Stimulated activated CD8-positive, alpha-beta memory T cell treated with anti-CD3 and anti-CD28 coated beads, Interleukin-12 subunit alpha, Interleukin-12 subunit beta, amount 100 ng/mL, for 1 hour (primary cell): ENCODE results near the gene SEBOX.

Source experiments
- DNase-seq: peaks from one replicate; pipeline ENCODE4 v3.0.0-alpha.2; 2020; ENCODE audit warnings: low read depth

Gene SEBOX, protein sequence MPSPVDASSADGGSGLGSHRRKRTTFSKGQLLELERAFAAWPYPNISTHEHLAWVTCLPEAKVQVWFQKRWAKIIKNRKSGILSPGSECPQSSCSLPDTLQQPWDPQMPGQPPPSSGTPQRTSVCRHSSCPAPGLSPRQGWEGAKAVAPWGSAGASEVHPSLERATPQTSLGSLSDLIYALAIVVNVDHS

DNA sequence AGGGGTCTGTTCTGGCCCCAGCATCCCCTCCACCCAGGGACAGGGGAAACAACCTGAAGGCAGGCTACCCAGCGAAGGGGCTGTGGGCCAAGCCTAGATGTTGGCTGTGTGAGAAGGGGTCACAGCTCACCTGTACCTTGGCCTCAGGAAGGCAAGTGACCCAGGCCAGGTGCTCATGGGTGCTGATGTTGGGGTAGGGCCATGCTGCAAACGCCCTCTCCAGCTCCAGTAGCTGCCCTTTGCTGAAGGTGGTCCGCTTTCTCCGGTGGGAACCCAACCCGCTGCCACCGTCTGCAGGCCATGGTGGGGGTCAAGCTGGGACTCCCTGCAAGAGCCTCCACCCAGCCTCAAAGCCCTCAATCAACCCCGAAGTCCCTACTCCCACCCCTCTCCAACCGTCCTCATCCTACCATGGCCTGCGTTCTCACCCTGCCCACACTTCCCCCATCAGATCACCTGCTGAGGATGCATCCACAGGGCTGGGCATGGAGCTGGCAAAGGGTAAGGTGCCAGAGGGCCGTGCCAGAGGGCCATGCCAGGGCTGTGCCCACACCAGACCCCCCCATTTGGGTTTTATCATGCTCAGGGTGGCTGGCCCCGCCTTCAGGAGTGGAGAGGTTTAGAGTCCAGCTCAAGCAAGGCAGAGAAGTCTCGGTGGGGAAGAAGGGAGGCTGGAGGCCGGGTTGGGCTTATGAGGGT, at the start of gene SEBOX:
Gene SEBOX (minus strand): TSS at position 535 of the 699 bp plus-strand sequence. CDS start 48 bp downstream, at position 487.
- DNase-seq, result no peak

DNA sequence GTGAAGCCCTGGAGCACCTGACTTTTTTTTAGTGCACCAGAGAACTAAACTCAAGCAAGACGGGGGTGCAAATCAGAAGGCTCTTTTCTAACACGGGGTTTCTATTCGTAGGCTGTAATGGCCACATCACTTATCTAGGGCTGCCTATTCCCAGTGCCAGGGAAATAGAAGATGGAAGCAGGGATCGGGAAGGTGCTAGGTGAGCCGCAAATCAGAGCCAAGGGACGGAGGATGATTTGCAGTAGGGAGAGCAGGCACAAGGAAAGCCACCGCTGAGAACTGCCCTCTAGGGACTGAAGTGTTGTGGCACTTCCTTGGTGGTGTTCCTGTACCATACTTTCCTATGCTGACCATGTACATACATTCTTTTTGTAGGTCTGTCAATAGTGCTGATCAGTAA, 48.8 kb upstream of the SEBOX start:
- DNase-seq, result no peak

DNA sequence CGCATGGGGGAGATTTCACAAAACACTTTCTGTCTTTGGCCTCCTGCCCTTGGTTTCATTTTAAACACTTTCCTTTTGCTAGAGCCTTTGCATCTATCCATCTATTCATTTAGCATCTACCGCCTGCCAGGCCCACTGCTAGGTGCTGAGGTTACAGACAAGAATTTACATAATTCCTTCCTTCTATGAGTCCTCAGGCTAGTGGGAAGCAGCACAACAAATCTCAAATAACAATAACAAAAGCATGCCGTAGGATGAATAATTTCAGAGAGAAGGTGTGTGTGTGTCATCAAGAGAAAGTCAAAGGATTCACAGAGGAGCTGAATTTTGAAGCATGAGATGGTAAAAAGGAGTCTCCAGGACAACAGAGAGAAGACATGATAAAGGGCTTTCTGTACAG, 47.1 kb upstream of the SEBOX start:
- no peak for DNase-seq

DNA sequence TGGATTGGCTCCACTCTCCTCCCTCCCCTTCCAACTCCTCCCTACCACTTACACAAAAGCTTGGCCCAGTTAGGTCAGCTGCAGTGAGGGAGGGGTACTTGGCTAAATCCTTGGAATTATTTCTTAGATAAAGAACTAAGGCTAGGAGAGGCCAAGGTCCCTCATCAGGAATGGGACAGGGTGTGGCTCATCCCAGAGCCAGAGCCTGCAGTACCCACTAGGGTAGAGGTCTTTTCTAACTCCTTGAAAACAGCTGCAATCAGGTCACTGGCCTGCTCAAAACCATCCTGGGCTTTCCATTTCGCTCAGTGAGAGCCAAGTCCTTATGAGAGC, 42.9 kb upstream of the SEBOX start:
- DNase-seq, result no peak

DNA sequence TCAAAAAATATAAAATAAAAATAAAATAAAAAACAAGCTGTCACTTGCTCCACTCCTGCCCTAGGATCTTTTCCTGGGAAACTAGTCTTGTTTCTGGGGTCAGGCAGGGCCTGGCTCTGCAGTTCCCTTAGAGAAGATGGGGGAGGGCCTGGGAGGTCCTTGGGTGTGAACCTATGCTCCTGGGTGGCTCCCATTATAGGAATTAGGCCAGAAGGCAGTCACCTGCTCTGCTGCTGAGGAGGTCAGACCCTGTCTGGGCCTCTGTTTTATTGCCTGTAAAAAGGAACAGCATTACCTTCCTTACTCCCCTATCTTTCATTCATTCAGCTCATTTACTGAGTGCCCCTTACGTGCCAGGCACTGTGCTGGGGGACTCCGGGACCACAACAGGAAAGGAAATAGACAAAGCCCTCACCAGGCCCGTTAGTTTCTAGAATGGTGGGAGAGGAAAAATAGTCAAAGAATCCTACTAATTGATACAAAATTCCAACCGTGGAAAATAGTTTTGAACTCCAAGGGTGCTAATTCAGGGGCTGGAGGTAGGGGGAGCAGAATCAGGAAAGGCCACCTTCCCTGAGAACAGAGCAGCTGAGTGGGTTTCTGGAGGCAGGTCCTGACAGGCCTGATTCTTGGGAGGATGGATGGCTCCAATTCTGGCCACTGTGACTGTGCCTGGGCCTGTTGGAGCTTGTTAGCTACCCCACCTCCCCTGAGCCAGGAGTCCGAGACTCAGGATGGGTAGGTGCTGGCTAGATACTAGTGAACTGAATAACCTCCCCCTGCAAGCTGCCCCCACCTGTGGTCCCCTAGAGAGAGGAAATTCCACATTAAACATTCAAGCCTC, 42.4 kb upstream of the SEBOX start:
- no peak for DNase-seq

DNA sequence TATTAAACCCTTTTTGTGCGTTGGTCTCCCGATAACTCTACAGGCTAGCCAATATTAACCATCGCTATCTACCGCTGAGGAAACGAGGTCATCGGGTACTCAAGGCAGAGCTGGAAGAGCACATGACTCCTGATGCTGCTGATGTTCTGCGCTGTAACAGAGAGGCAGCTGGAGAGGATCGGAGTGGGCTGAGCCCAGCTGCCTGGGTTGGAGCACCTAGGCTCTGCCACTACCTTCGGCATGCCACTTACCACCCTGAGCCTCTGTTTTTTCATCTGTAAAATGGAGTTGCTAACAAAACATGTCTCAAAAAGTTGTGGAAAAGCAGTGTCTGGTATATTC, 41.4 kb upstream of the SEBOX start:
- DNase-seq, result no peak

DNA sequence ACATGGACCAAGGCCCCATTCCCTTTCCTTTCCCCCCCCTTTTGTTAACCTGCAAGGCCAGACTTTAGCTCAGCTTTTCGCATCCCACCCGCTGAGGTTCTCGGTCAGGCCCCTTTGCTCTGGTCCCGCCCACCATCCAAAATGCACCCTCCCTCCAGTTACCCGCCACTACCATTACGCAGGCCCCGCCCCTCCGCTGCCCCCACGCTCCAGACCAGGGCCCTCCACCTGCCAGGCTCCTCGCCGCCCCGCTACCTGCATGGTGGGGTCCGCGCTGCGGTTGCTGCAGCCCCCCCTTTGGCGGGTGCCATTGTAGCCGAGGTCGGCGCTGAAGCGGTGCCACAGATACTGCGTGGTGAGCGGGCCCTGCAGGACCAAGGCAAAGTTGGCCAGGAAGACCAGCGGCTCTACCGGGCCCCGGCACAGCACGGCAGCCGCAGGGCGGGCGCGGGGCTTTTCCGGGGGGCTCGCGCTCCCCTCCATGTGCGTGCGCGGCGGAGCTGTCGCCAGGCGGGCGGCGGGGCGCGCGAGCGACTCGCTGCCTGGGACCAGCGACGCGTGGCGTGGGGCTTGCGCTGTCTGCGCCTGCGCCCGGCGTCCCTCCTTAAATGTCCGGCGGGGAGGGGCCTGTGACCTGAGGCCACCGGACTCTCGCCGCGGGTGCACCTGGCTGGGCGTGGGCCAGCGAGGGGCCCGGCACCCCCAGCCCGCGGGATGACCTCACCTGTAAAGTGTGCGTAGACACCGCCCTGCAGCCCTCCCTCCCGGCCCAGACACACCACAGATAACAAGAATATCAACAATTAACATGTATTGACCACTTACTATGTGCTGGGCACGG, 40.9 kb upstream of the SEBOX start, which contains the start of gene SLC46A1:
Gene SLC46A1 (minus strand): TSS at position 581 of the 841 bp plus-strand sequence. CDS start 98 bp downstream, at position 483.
- no peak for DNase-seq

DNA sequence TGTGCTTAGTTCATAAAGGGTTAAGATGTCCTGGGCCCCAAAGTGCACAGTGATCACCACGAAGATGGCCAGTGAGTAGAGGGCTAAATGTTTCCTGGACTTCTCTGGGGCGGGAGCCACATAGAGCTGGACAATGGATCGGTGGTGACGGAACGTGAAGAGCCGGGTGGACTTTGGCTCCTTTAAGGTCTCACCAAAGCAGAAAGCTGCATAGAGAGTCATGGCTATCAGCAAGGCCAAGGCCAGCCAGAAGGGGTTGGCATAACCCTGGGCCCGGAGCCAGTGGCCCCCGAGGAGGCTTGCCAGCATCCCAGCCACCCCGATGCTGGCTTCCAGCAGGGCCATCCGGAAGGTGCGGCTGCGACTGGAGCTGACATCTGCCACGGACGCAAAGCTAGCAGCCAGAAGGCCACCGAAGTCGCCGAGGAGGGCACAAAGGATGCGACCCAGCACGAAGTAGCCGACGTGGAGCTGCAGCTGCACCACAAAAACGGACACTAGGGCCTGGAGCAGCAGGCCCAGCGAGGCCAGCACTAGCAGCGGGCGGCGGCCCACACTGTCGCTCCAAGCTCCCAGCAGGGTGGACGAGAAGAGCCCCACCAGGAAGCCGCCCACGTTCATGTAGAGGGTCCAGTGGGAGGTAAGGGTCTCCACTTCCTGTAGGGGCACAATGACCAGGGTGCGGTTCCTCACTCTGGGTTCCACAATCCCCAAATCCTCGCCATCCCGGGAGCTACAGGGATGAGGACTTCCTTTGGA, 40.0 kb upstream of the SEBOX start:
- DNase-seq, result no peak

DNA sequence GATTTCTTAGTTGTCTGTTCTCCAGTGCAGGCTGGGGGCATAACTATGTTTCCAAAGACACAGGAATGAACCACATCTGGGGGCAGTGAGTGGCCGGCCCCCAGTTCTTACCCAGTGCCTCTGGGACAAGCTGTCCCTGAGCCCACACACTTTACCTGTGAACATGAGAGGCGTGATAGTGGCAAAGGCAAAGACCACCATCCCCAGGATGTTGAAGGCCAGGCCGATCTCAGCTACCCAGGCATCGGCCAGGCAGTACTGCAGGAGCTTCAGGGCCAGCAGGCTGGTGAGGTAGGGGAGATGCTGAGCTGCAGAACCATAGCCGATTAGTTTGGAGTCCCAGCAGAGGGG, 39.4 kb upstream of the SEBOX start:
- no peak for DNase-seq

DNA sequence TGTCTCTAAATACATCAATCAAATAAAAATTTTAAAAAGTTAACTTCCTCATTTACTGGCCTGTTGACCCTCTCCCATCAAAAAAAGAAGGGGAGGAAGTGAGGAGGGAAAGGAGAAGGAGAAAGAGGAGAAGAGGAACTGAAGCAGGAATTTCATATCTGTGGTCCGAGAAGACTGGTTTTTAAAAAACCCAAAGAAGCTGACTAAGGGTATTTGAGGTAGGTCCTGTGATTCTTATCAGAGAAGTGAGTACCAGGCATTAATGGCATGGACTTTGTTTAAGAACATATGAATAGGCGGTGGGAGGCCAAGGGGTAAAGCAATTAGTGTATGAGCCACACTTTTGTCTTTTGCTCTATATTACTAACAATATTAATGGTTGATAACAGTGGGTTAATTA, 39.0 kb upstream of the SEBOX start:
- DNase-seq, result no peak

DNA sequence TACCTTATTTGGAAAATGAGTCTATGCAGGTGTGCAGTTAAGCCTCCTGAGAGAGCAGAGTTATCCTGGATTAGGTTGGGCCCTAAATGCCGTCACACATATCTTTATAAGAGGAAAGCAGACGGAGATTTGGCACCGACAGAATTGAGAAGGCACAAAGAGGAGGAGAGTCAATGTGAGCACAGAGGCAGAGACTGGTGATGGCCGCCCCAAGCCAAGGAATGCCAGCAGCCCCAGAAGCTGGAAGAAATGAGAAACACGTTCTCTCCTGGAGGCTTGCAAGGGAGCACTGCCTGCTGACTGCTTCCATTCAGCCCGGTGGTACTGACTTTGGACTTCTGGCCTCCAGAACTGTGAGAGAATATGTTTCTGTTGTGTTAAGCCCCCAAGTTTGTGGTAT, 37.8 kb upstream of the SEBOX start:
- no peak for DNase-seq

DNA sequence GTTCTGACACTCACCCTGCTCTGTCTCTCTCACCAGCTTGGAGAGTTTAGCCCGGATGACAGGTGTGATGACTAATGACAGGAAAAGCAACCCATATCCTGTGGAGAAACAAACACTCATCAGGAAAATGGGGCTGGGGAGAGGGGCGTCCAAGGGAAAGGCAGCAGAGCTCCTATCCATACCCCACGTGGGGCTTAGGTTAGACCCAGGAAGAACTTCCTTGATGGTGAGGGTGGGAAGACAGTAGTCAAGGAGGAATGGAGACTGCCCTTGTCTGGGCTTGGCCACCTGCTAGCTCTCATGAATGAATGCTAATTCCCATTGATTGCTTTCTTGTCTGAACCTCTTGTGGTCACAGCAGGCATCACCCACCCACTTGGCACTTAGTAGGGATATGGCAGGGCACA, 37.2 kb upstream of the SEBOX start:
- DNase-seq, result no peak

DNA sequence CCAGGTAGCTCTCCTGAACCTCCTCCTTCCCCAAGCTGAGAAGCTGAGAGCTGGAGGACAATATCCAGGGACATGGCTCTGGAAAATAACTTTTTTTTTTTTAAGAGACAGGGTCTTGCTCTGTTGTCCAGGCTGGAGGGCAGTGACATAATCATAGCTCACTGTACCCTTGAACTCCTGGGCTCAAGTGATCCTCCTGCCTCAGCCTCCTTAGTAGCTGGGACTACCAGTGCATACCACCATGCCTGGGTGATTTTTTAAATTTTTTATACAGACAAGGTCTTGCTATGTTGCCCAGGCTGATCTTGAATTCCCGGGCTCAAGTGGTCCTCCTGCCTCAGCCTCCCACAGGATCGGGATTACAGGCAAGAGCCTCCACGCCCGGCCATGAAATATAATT, 34.8 kb upstream of the SEBOX start:
- no peak for DNase-seq

DNA sequence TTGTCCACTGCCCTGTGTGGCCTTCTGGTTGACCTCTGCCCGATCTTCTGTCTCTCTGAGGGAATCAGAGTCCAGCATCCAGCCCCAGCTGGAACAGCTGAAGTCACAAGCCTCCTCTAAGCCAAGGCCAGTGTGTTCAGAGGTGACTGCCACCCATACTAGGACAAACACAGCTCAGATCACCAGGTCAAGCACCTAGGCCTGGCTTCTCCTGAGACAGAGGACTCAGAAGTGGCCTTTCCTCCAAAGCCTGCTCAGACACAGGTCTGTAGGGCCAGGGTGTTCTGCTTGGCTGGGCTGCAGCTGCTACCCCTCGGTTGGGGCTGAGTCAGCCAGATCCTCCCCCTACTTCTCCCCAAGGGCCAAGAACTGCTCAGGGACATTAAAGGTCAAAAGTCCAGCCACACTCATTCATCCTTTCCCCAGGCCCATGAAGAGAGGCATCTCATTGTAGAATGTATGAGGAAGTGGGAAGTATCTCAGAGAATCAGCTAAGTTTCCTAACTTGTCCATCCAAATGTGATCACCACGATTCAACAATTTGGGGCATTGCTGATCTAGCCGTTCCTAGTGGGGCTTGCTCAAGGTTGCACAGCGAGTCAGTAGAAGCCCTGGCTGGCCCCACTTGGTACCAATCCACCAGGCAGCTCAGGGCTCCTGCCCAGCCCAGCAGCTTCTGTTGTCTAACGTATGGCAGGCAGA, 33.4 kb upstream of the SEBOX start:
- no peak for DNase-seq

DNA sequence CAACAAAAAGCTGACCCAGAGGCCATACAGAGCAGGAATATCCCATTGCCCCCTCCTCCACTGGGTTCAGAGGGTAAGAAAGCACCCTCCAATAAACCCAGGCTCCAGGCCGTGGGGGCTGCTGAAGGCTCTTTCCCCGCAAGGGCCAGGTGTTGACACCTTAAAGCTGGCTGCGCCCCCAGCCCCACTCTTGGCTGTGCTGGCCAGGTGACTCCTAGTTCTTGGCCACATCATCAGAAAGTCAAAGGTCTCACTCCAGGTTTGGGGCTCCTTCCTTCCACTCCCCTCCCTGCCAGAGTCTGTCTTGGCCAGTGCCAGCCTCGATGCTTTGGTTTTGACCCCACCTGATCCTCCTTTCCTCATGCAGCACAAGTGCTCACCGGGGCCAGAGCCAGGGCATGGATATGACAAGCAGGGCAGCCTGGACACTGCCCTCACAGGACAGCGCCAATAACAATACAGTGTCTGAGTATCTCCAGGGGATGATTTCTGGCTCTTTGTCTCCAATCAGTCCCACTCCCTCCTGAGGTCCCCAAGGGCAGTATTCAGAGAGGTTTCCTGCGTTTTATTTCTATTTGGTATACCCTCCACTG, 32.8 kb upstream of the SEBOX start:
- no peak for DNase-seq

DNA sequence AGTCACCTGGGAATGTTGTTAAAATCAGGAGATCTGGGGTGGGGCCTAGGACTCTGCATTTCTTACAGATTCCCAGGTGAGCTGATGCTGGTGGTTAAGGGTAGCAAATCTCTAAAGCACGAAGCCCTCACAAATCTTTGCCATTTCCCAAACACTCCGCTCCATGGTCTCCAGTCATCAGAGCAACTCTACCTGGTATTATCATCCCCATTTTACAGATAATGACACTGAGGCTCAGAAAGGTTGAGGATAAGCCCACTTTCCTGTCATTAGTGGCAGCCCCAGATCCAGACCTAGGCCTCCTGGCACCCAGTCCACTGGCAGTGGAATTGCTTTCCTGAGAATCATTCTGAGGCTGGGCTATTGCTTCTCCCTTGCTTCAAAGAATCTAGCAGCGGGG, 32.3 kb upstream of the SEBOX start:
- DNase-seq, result no peak

DNA sequence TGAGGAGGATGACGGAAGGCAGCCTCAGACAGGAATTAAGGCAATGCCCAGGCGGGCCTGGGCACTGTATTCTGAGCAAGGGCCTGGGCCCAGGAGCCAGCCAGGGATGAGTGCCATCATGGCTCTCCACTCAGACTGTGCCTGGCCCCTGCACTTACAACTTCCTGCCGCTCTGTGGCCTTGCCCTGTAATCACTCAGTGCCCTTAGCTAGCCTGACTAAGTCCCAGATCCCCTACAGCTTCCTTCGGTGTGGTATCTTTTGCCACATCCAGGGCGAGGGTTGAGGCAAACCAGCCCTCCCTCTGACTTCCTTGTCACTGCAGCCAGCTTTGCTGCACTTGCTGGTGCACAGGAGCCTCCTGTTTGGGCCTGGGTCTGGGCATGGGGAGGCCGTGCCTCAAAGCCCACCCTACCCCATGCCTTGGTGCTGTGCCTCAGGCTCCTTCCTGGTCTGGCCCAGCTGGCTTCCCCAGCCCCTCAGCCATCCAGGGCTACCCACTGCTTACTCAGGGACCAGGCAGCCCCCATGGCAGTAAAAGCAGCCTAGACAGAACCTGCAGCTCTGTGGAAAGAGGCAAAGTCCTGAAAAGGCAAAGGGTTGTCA, 31.7 kb upstream of the SEBOX start:
- no peak for DNase-seq

DNA sequence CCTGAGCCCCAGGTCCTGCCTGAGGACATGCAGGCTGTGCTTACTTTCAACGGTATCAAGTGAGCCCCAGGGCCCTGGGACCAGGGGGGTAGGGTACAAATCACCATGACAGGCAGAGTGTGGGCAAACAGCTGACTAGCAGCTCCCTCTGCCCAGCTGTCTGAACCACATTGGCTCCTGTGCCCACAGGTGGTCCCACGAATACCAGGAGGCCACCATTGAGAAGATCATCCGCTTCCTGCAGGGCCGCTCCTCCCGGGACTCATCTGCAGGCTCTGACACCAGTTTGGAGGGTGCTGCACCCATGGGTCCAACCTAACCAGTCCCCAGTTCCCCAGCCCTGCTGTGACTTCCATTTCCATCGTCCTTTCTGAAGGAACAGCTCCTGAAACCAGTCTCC, 31.0 kb upstream of the SEBOX start:
- DNase-seq, result no peak

DNA sequence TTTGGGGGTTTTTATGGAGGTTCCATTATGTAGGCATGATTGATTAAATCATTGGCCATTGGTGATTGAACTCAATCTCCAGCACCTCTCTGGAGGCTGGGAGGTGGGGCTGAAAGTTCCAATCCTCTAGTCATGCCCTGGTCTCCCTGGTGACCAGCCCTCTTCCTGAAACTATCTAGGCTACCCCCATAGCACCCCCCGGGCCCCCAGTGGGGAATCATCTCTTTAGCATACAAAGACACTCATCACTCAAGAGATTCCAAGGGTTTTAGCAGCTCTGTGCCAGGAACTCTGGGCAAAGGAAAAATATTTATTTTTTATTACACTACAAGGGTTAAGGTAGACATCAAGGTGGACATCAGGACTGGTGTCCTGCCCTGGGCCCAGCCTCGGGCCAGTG, 30.4 kb upstream of the SEBOX start:
- DNase-seq, result no peak
